CD4-positive, alpha-beta T cell treated with Interleukin-6 at 100 ng/mL for 8 hours (primary cell): ENCODE data around the gene TMEM178A.

Source experiments
- DNase-seq: peaks from one replicate; pipeline ENCODE4 v3.0.0-alpha.2; 2020; ENCODE audit warnings: mixed read lengths, low spot score

Gene TMEM178A

DNA sequence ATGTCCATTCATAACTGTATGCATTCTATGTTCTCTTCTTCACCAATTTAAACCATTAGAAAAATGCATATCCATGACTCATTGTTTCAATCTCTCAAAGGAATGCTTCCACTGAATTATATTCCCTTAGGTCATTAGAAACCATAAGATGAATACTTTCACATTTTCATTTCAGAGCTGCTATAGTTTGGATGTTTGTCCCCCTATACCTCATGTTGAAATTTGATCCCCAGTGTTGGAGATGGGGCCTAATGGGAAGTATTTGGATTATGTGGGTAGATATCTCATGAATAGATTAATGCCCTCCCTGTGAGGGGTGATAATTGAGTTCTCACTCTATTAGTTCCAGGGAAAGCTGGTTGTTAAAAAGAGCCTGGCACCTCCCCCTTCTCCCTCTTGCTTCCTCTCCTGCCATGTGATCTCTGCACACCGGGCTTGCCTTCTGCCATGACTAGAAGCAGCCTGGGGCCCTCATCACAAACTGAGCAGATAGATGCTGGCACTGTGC, 77.6 kb downstream of the TMEM178A start:
- no peak for DNase-seq

GRCh38 chr2:39755466-39755865, 89.7 kb downstream of the TMEM178A start:
- DNase-seq: no peak

- DNase-seq: no peak
Observed at GRCh38 chr2:39757156-39757555, 91.4 kb downstream of the TMEM178A start.

DNA sequence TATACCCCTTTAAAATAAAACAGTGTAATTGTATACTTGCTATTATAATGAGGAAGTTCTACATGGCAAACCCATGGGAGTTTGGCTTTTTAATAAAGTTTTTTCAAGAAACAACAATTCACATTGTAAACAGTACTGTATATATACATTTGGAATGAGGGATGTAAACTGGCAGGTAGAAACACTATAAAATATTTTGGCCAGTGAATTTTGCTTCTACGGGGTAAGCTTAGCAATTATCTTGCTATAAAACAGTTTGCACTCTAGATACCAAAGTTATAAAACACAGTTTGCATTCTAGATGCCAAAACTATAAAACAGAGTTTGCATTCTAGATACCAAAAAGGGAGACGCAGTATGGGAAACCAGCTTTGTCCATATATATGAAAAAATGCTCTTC, 96.7 kb downstream of the TMEM178A start:
- DNase-seq: no peak
